C4-2B (cell line): ENCODE measurements around the gene TCF12.

Experiments
- CTCF ChIP-seq: fragments of 450-650 bp; conservative IDR thresholded peaks from 2 replicates; pipeline ENCODE4 v1.5.1; 2017; ENCODE audit warnings: mild to moderate bottlenecking
- ZFX ChIP-seq: fragments of 450-650 bp; IDR thresholded peaks from 2 replicates; pipeline ENCODE4 v1.6.1; 2017

GRCh38 chr15:57056357-57056756 lies 137.9 kb downstream of the TCF12 start:
- TF ChIP-seq CTCF (no peak), ZFX (no peak)
